Neural cell (in vitro differentiated cells): ENCODE results near the gene AFF3. TPM values are rescaled to one million over a fixed set of nuclear protein-coding genes. Genes with fewer than 3 reads are reported as not detected.

ENCODE experiments used
- H2AFZ ChIP-seq: fragments of 200-600, 300-800 bp; sonication (generic), shearing (Covaris generic); 2 replicates; pipeline ENCODE4 v1.6.0; 2014; ENCODE audit warnings: low read depth, mild to moderate bottlenecking, antibody characterized with exemption, low read length, moderate library complexity
- H3F3A ChIP-seq: fragments of 200-600 bp; shearing (Covaris generic); 2 replicates; pipeline ENCODE4 v1.6.1; 2016; ENCODE audit warnings: mild to moderate bottlenecking, moderate library complexity, mixed read lengths, antibody characterized with exemption, low read length; ENCODE audit not compliant: insufficient read depth, poor library complexity, severe bottlenecking
- H3K27ac ChIP-seq: fragments of 200-600, 300-800 bp; sonication (generic), shearing (Covaris generic); 2 replicates; pipeline ENCODE4 v1.5.1; 2014; ENCODE audit warnings: mild to moderate bottlenecking, low read length, moderate library complexity
- H3K27me3 ChIP-seq: fragments of 300-800, 200-600 bp; sonication (generic), shearing (Covaris generic); 2 replicates; pipeline ENCODE4 v1.6.0; 2014; ENCODE audit warnings: mild to moderate bottlenecking, low read depth, low read length, moderate library complexity; ENCODE audit not compliant: insufficient read depth
- H3K36me3 ChIP-seq: fragments of 300-800, 200-600 bp; sonication (generic), shearing (Covaris generic); 2 replicates; pipeline ENCODE4 v1.5.1; 2014; ENCODE audit warnings: mild to moderate bottlenecking, antibody characterized with exemption, low read length, moderate library complexity; ENCODE audit not compliant: insufficient read depth
- H3K4me2 ChIP-seq: fragments of 300-800, 200-600 bp; sonication (generic), shearing (Covaris generic); 2 replicates; pipeline ENCODE4 v1.6.0; 2014; ENCODE audit warnings: mild to moderate bottlenecking, low read length
- H3K4me3 ChIP-seq: fragments of 300-800, 200-600 bp; sonication (generic), shearing (Covaris generic); 2 replicates; pipeline ENCODE4 v1.5.1; 2014; ENCODE audit warnings: mild to moderate bottlenecking, low read length, moderate library complexity
- H3K79me2 ChIP-seq: fragments of 200-600 bp; shearing (Covaris generic); replicated peaks from 2 replicates; pipeline ENCODE4 v1.6.0; 2014; ENCODE audit warnings: mild to moderate bottlenecking, low read length, moderate library complexity; ENCODE audit not compliant: insufficient read depth
- H3K9ac ChIP-seq: fragments of 300-800, 200-600 bp; sonication (generic), shearing (Covaris generic); 2 replicates; pipeline ENCODE4 v1.6.1; 2016; ENCODE audit warnings: mild to moderate bottlenecking, low read length, mixed read lengths
- H3K9me2 ChIP-seq: fragments of 200-600 bp; shearing (Covaris generic); 2 replicates; pipeline ENCODE4 v1.6.1; 2016; ENCODE audit warnings: mild to moderate bottlenecking, low read length, mixed read lengths; ENCODE audit not compliant: insufficient read depth
- H3K9me3 ChIP-seq: fragments of 200-600, 300-800 bp; sonication (generic), shearing (Covaris generic); 2 replicates; pipeline ENCODE4 v1.6.1; 2016; ENCODE audit warnings: mild to moderate bottlenecking, mixed run types, low read length, moderate library complexity, mixed read lengths
- H4K20me1 ChIP-seq: fragments of 200-600 bp; shearing (Covaris generic); 2 replicates; pipeline ENCODE4 v1.6.1; 2016; ENCODE audit warnings: mild to moderate bottlenecking, mixed run types; ENCODE audit not compliant: insufficient read depth
- EP300 ChIP-seq: fragments of 450-650 bp; conservative IDR thresholded peaks from 2 replicates; pipeline ENCODE4 v1.6.1; 2014; ENCODE audit warnings: antibody characterized with exemption, mild to moderate bottlenecking, moderate library complexity; ENCODE audit not compliant: poor library complexity, severe bottlenecking
- EZH2 ChIP-seq: fragments of 200-600, 300-800 bp; shearing (Covaris generic), sonication (generic); IDR thresholded peaks from 2 replicates; pipeline ENCODE4 v1.6.1; 2014; ENCODE audit warnings: antibody characterized with exemption, low read length, borderline replicate concordance, mild to moderate bottlenecking; ENCODE audit not compliant: insufficient read depth, poor library complexity, severe bottlenecking
- MXI1 ChIP-seq: fragments of 450-650 bp; conservative IDR thresholded peaks from 2 replicates; pipeline ENCODE4 v1.6.1; 2014; ENCODE audit warnings: antibody characterized with exemption, mild to moderate bottlenecking; ENCODE audit not compliant: poor library complexity, severe bottlenecking
- POLR2AphosphoS5 ChIP-seq: IDR thresholded peaks from 2 replicates; pipeline ENCODE4 v1.6.1; 2012
- RAD21 ChIP-seq: fragments of 450-650 bp; conservative IDR thresholded peaks from 2 replicates; pipeline ENCODE4 v1.6.1; 2014; ENCODE audit warnings: antibody characterized with exemption, mild to moderate bottlenecking, moderate library complexity
- REST ChIP-seq: IDR thresholded peaks from 2 replicates; pipeline ENCODE4 v1.6.1; 2012; ENCODE audit warnings: borderline replicate concordance
- SMC3 ChIP-seq: fragments of 450-650 bp; conservative IDR thresholded peaks from 2 replicates; pipeline ENCODE4 v1.6.1; 2014; ENCODE audit warnings: antibody characterized with exemption, mild to moderate bottlenecking, moderate library complexity; ENCODE audit not compliant: poor library complexity
- TAF1 ChIP-seq: IDR thresholded peaks from 2 replicates; pipeline ENCODE4 v1.6.1; 2012; ENCODE audit warnings: low read depth
- polyA plus RNA-seq: library from polyadenylated mRNA; depleted of rRNA; stranded (reverse); fragments of >200 nt; gene quantifications from 2 replicates; pipeline ENCODE4 v1.2.3, GENCODE V29; 2014
- TF ChIP-seq, protein P1 (sequence below): fragments of 450-650 bp; IDR thresholded peaks from 2 replicates; pipeline ENCODE4 v1.5.1; 2014; ENCODE audit warnings: antibody characterized with exemption, mild to moderate bottlenecking, moderate library complexity; ENCODE audit not compliant: poor library complexity, severe bottlenecking

The AFF3 gene
- polyA plus RNA-seq, 1 donor from 2014 or later: 5.1 TPM

GRCh38 chr2:100062336-100062735 is 80.1 kb downstream of the AFF3 start:
- Histone ChIP-seq H3F3A (no peaks in the 10 kb centered on the region), H3K27ac (no peak overlapping the region), H3K79me2 (no peaks in the 10 kb centered on the region), H3K4me2 (no peak overlapping the region), H3K27me3 (no peaks in the 10 kb centered on the region), H3K4me3 (no peak overlapping the region), H3K9me3 (no peaks in the 10 kb centered on the region), H3K36me3 (no peaks in the 10 kb centered on the region), H3K9ac (no peak overlapping the region), H3K9me2 (no peaks in the 10 kb centered on the region), H2AFZ (no peak overlapping the region), H4K20me1 (no peaks in the 10 kb centered on the region)
- TF ChIP-seq EZH2 (no peak), POLR2AphosphoS5 (no peak), TAF1 (no peak), EP300 (no peak), REST (no peak), SMC3 (no peak), RAD21 (no peak), MXI1 (no peak)
- TF ChIP-seq, protein P1, sequence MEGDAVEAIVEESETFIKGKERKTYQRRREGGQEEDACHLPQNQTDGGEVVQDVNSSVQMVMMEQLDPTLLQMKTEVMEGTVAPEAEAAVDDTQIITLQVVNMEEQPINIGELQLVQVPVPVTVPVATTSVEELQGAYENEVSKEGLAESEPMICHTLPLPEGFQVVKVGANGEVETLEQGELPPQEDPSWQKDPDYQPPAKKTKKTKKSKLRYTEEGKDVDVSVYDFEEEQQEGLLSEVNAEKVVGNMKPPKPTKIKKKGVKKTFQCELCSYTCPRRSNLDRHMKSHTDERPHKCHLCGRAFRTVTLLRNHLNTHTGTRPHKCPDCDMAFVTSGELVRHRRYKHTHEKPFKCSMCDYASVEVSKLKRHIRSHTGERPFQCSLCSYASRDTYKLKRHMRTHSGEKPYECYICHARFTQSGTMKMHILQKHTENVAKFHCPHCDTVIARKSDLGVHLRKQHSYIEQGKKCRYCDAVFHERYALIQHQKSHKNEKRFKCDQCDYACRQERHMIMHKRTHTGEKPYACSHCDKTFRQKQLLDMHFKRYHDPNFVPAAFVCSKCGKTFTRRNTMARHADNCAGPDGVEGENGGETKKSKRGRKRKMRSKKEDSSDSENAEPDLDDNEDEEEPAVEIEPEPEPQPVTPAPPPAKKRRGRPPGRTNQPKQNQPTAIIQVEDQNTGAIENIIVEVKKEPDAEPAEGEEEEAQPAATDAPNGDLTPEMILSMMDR: no peak

- Histone ChIP-seq H3K79me2 (no peaks in the 10 kb centered on the region), H3K9ac (no peak overlapping the region), H3K36me3 (no peaks in the 10 kb centered on the region), H3K9me3 (no peaks in the 10 kb centered on the region), H4K20me1 (no peaks in the 10 kb centered on the region), H3K9me2 (no peaks in the 10 kb centered on the region), H3K4me3 (no peak overlapping the region), H3K4me2 (no peak overlapping the region), H3K27me3 (no peaks in the 10 kb centered on the region), H3F3A (no peaks in the 10 kb centered on the region), H3K27ac (no peak overlapping the region), H2AFZ (no peak overlapping the region)
- TF ChIP-seq POLR2AphosphoS5: no peak
- TF ChIP-seq REST: no peak
- TF ChIP-seq SMC3: no peak
- TF ChIP-seq EZH2: no peak
- TF ChIP-seq MXI1: no peak
- TF ChIP-seq, protein P1: no peak
Measured at GRCh38 chr2:100060875-100061274, 81.5 kb downstream of the AFF3 start.
